NCI-H1105 treated with DMSO at 0.1 percent for 48 hours (cell line): ENCODE measurements around the gene DYNLRB1.
A peak's percentile ranks its signal among the peaks of the same experiment; 100 is the strongest.

Source experiments
- DNase-seq: peaks from one replicate; lab custom pipeline; 2025; lab: John Stamatoyannopoulos, UW

The DYNLRB1 gene

GRCh38 chr20:34579191-34579978 is 63.2 kb downstream of the DYNLRB1 start:
- DNase-seq: peak; percentile 6

DNA sequence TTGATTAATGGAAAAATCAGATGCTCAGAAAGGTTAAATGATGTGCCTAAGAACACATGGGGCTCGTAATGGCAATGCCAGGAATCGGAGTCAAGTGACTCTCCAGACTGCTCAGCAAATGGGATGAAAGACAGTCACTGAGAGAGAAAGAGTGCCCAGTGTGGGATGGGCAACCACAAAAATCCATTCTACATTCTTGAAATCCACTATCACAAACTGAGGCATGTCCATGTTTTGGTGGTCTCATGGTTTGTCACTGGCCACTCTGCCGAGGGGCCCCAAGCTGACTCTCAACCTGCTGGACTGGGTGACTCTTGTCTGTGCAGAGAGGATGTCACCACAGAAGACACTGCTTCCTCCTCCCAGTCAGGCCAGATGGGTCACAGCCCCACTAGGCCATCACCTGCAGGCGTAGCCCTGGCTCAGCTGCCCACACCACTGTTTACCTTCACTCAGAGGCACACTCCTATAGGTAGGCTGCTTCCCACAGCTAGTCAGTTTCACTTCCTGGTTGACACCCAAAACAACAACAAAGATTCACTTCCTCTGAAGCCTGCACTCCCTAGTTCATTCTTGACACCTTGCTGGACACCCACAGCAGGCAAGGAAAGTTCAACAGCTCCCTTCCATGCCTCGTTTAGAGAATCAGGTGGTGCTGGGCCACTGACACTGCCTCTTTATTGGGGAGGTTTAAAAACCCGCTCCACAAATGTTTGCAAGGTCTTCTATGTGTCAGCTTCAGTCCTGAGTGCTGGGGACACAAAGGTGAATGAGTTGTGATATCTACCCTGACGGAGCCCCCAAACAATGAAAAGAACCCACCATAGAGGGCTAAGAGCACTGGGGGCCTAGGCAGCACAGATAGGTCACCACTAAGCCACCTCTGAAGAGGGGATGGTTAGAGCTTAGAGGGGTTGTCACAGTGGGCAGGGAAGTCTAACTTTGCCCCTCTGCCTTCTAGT is 64.0 kb downstream of the DYNLRB1 start:
- DNase-seq: no peak

DNA sequence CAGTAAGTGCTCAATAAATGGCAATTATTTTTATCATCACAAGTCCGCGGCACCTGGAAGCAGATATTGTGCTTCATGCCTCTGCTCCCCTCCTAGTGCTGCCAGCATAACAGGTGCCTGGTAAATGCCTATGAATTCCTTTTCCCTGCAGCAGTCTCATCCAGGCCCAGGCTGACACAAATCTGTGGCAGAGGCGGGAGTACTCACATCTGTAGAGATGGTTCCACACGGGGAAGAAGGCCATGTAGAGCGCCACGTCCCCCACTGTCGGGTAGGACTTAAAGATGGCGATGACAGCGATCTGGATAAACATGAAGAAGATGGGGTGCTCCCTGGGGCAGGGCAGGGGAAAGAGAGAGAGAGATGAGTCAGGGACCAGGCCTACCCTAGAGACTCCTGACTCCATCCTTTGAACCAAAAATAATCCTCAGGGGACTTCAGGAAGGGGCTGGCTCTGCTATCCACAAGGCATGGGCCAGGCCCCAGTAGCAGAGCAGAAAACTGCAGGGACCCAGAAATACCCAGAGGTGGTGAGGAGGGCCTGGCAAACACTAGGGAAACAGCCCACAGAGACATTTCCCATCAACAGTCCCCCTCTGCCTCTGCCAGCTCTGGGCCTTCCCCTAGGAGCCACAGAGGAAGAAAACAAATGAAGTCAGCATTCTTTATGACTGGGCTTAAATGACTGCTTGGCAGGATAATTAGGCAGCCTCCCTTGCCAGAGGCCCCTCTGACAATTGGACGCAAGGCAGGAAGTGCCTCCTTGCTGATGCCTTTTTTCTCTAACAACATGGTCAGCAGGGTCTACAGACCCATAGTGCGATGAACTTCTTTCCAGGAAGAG is 65.3 kb downstream of the DYNLRB1 start:
- no peak for DNase-seq

DNA sequence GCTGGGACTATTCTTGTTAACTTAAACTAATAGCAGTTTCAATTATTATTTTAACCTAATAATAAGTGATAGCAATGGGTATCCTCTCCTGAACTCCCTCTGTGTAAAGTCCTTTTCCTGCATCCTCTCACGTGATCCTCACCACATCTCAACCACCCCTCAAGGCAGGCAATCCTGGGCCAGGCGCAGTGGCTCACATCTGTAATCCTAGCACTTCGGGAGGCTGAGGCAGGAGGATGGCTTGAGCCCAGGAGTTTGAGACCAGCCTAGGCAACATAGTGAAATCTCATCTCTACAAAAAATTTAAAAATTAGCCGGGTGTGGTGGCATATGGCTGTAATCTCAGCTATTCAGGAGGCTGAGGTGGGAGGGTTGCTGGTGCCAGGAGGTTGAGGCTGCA is 66.0 kb downstream of the DYNLRB1 start:
- DNase-seq: no peak

- DNase-seq: no peak
Measured at GRCh38 chr20:34582911-34583310, 66.7 kb downstream of the DYNLRB1 start.

- no peak for DNase-seq
Measured at GRCh38 chr20:34583544-34583943, 67.3 kb downstream of the DYNLRB1 start.

GRCh38 chr20:34585019-34585418 is 68.8 kb downstream of the DYNLRB1 start:
- DNase-seq: no peak

DNA sequence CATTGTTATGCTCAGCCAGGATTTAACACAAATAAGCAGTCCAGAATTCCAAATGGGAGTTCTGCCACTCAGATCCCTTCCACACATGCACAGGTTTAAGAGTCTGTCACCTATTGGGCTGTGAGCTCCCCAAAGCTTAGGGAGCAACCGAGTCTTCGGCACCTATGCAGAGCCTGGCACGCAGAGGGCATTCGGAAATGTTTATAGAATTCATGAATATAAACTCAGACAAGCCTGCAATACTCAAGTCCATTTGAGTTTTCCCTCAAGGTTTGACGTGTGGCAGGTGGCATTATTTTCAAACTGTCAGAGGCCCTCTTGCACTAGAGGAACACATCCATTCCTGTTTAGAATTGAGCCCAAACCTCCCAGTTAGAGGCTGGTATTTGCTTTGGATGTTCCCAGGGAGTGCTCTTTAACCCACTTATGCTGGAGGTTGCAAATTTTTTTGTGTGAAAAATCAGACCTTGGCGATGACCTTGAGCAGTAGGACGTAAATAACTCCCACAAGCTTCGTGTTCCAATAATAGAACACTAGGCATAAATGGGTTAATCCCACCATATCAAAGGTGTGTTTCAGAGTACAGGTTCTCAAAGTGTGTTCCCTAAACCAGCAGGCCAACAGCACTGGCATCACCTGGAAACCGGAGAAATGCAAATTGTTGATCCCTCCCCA is 70.4 kb downstream of the DYNLRB1 start:
- no peak for DNase-seq
